H1 (cell line): Measurements from ENCODE around the gene HMG20A.

Experiments
- CTCF ChIP-seq, 3 experiments: IDR thresholded peaks; 1 replicate in 2 of 3; 2 replicates in 1 of 3; pipeline versions ENCODE4 v1.5.1 to v1.6.1; 2011; ENCODE audit warnings: low read length in 3 of 3, mild to moderate bottlenecking in 3 of 3, inconsistent platforms in 2 of 3, low read depth in 1 of 3, moderate library complexity in 1 of 3; ENCODE audit not compliant: insufficient read depth in 1 of 3; ENCODE audit errors: control extremely low read depth in 1 of 3
- POLR2A ChIP-seq, 2 experiments: IDR thresholded peaks; 1 replicate in 1 of 2; 2 replicates in 1 of 2; pipeline ENCODE4 v1.6.1; 2011; ENCODE audit warnings: low read depth in 2 of 2, low read length in 2 of 2, mild to moderate bottlenecking in 2 of 2; ENCODE audit errors: control extremely low read depth in 1 of 2
- SIN3A ChIP-seq, 2 experiments: IDR thresholded peaks in 1 of 2; conservative IDR thresholded peaks in 1 of 2; 2 replicates each; pipeline ENCODE4 v1.6.1; 2011 to 2012; ENCODE audit warnings: low read length in 2 of 2, improper control_type of control experiment in 1 of 2, low read depth in 1 of 2, mild to moderate bottlenecking in 1 of 2

DNA sequence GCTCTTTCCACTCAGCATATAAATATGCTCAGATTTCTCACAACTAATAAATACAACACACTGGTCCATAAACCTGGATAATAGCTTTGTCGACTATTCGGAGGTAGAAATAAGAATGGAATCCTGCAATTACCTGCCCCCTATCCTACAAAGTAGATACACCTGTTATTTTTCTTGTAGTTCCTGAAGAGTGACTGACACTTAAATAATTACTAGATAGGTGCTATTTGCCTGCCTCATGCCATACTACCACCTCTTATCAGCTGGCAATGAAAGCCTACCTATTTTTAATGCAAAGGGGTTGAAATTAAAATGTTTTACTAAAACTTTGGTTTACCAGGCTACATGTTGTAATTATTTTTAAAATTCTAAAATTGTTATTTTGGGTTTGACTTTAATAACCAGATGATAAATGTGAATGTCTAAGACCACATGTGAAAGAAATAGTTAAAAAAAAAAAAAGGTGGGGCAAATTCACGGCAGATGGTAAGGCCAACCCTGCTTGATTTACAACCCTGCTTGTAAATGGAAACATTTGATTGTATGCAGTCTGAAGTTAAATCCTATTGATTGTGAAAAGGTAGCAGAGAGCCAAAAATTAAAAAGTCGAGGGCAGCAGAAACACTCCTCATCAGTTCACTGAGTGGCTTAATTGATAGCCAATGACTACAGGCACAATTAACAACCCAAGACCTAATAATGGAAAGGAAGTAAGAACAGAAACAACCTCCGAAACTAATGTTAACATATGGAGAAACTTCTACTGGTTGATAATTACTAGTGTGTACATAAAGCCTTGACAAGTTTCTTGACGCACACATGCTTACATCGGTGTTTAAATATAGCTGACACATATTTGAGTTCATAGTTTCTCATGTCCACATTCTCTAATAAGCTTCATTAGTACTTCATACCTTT is 9.7 kb upstream of the HMG20A start:
- TF ChIP-seq POLR2A (IDR thresholded peaks at IDR 0.05; ENCODE audit: control extremely low read depth in 1 of 2, low read depth in 2 of 2, low read length in 2 of 2) = no peak
- TF ChIP-seq CTCF (IDR thresholded peaks at IDR 0.05; ENCODE audit: control extremely low read depth in 1 of 3, insufficient read depth in 1 of 3, low read depth in 1 of 3, low read length in 3 of 3) = no peak
- TF ChIP-seq SIN3A (conservative IDR thresholded peaks at IDR 0.05 in 1 of 2, IDR thresholded peaks at IDR 0.05 in 1 of 2; ENCODE audit: low read depth in 1 of 2, low read length in 2 of 2) = no peak
